Adipocyte (in vitro differentiated cells): ENCODE data around the gene TAF7L.
A peak's percentile ranks its signal among the peaks of the same experiment; 100 is the strongest.
"Not testable (repeated sequence)": the region's sequence is repeated elsewhere in the genome, so short reads cannot be mapped to it uniquely, and the experiment has no call there.

Experiments
- DNase-seq: peaks from one replicate; pipeline ENCODE4 v3.0.0-alpha.2; 2015; ENCODE audit warnings: low read depth
- H3K27me3 ChIP-seq: replicated peaks from 2 replicates; pipeline ENCODE4 v1.7.0; 2013; ENCODE audit warnings: mild to moderate bottlenecking, low read length, moderate library complexity; ENCODE audit not compliant: control insufficient read depth, insufficient read depth
- H3K36me3 ChIP-seq: 2 replicates; pipeline ENCODE4 v1.7.0; 2013; ENCODE audit warnings: low read length, mild to moderate bottlenecking, moderate library complexity; ENCODE audit not compliant: control insufficient read depth, insufficient read depth, severe bottlenecking
- H3K4me1 ChIP-seq: 2 replicates; pipeline ENCODE4 v1.7.0; 2013; ENCODE audit warnings: mild to moderate bottlenecking, low read length, moderate library complexity; ENCODE audit not compliant: control insufficient read depth, insufficient read depth
- H3K4me3 ChIP-seq: 2 replicates; pipeline ENCODE4 v1.7.0; 2013; ENCODE audit warnings: mild to moderate bottlenecking, low read length, moderate library complexity
- H3K9ac ChIP-seq: 2 replicates; pipeline ENCODE4 v1.7.0; 2013; ENCODE audit warnings: mild to moderate bottlenecking, low read length, moderate library complexity
- H3K9me3 ChIP-seq: 2 replicates; pipeline ENCODE4 v1.7.0; 2013; ENCODE audit warnings: mild to moderate bottlenecking, low read length, moderate library complexity; ENCODE audit not compliant: control insufficient read depth

The TAF7L gene

DNA sequence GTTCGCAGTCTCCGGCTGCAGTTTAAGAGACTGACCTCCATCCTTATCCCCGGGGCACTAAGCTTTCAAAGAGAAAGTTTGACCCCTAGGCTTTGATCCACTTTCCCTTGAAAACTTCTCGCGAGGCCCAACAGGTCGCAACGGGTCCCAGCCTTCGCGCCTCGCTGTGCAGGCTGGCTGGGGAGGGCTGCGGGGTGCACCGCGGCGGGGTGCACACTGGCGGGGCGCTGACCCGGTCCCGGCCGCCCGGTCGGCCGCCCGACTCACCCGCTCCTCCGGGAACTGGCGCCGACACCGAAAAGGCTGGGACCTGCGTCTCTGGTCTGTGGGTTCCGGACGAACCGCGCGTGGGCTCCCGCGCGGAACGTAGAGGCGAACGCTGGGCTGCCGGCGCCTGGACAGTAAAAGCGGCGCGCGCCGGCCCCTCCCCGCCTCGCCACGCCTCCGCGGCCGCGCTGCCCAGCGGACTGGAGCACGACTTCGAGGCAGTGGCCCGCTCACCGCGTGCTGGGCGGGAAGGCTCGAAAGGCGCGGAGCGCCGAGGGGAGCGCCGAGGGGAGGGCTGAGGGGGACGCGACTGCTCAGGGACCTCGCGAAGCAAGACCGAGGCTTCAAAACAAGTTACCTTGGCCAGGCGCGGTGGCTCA is at the start of gene TAF7L:
Gene TAF7L, minus strand, starts transcription at position 378 of the 647 bp plus-strand sequence. CDS start 3,791 bp downstream, outside the sequence.
- H3K9ac ChIP-seq, result no peak within 1 kb of the TSS
- DNase-seq, result peak; percentile 29
- H3K36me3 ChIP-seq, result no peaks in the 10 kb centered on the region
- H3K4me3 ChIP-seq, result peak within 1 kb of the TSS; percentile 65
- H3K9me3 ChIP-seq, result no peaks in the 10 kb centered on the region
- H3K27me3 ChIP-seq, result peaks cover 14% of the 10 kb centered on the region
- H3K4me1 ChIP-seq, result no peaks in the 10 kb centered on the region

DNA sequence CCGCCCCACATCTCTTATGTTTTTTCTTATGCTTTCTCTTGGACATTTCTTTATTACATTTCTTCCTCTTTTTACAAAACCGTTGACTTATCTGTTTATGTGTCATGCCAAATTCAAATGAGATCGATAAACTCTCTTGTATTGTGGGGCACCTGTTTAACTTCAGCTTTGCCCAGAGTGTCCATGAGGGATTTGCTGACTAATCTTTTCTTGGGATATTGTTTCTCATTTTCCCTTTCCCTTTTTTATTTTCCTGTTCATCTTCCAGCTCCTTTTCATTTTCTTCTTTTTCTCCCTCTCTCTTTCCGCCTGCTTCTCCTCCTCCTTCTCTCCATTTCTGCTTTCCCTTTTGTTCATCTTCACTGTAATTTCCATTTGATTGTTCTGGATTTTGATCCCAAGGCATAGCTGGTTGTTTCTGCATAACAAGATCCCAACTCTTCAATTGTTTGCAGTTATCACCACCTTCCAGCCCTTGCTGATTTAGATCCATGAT is 46.7 kb upstream of the TAF7L start:
- Histone ChIP-seq H3K9me3 (peaks cover 7% of the 10 kb centered on the region), H3K27me3 (no peaks in the 10 kb centered on the region), H3K4me1 (peaks cover 4% of the 10 kb centered on the region), H3K9ac (no peak overlapping the region), H3K36me3 (no peaks in the 10 kb centered on the region), H3K4me3 (no peak overlapping the region)
- no peak for DNase-seq

- DNase-seq, H3K4me1 ChIP-seq, H3K9ac ChIP-seq, H3K4me3 ChIP-seq, H3K36me3 ChIP-seq, H3K27me3 ChIP-seq, H3K9me3 ChIP-seq: not testable (repeated sequence)
Observed at GRCh38 chrX:101334310-101334709, 43.2 kb upstream of the TAF7L start.

DNA sequence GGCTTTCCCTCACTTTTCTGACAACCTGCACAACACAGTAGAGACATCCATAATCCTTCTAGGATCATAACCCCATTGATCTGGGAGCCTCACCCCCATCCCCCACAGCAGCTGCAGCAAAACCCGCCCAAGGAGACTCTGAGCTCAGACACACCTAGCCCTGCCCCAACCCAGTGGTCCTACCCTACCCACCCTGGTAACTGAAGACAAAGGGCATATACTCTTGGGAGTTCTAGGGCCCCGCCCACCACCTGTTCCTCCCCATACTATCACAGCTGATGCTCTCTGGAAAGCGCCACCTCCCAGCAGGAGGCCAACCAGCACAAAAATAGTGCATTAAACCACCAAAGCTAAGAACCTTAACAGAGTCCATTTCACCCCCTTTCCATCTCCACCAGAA is 35.5 kb upstream of the TAF7L start:
- not testable (repeated sequence) for DNase-seq, H3K4me1 ChIP-seq, H3K4me3 ChIP-seq, H3K27me3 ChIP-seq, H3K36me3 ChIP-seq, H3K9me3 ChIP-seq, H3K9ac ChIP-seq

GRCh38 chrX:101303790-101304189 is 12.7 kb upstream of the TAF7L start:
- peaks cover 3% of the 10 kb centered on the region for H3K9me3 ChIP-seq
- no peak overlapping the region for H3K9ac ChIP-seq
- no peak for DNase-seq
- no peaks in the 10 kb centered on the region for H3K36me3 ChIP-seq
- peaks cover 7% of the 10 kb centered on the region for H3K27me3 ChIP-seq
- H3K4me3 ChIP-seq, result no peak overlapping the region
- no peaks in the 10 kb centered on the region for H3K4me1 ChIP-seq

DNA sequence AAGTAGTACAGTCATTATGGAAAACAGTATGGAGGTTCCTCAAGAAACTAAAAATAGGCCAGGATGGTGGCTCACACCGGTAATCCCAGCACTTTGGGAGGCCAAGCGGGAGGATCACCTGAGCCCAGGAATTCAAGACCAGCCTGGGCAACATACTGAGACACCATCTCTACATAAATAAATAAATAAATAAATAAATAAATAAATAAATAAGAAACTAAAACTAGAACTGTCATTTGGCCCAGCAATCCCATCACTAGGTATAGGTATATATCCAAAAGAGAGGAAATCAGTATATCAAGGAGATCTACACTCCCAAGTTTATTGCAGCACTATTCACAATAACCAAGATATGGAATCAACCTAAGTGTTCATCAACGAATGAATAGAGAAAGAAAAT is 4.5 kb upstream of the TAF7L start:
- H3K9me3 ChIP-seq, H3K9ac ChIP-seq, H3K4me1 ChIP-seq, H3K4me3 ChIP-seq, DNase-seq, H3K36me3 ChIP-seq, H3K27me3 ChIP-seq: not testable (repeated sequence)

DNA sequence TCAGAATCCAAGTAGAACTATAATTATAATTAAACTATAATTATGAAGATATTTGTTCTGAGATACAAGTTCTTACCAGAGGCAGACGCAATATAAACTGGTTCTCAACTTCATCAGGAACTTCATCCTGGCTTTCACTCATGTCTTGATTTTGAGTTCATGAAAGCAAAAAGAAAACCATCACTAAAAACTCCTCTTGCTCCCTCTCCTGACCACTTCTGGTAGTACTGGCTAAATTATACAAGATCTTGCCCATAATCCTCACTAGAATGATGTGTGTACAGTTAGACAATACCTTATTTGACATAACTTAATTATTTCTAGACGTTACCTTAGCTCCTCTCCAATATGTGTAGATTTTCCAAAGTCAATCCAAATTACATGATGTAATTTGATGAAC is 3.7 kb downstream of the TAF7L start:
- no peak overlapping the region for H3K9ac ChIP-seq
- peaks cover 11% of the 10 kb centered on the region for H3K27me3 ChIP-seq
- no peaks in the 10 kb centered on the region for H3K9me3 ChIP-seq
- H3K4me1 ChIP-seq, result no peaks in the 10 kb centered on the region
- H3K36me3 ChIP-seq, result no peaks in the 10 kb centered on the region
- peak; percentile 72 for DNase-seq
- no peak overlapping the region for H3K4me3 ChIP-seq

GRCh38 chrX:101276238-101276637 is 14.9 kb downstream of the TAF7L start:
- Histone ChIP-seq H3K9me3 (no peaks in the 10 kb centered on the region), H3K27me3 (peaks cover 4% of the 10 kb centered on the region), H3K9ac (no peak overlapping the region), H3K4me3 (no peak overlapping the region), H3K36me3 (no peaks in the 10 kb centered on the region), H3K4me1 (no peaks in the 10 kb centered on the region)
- DNase-seq, result no peak

GRCh38 chrX:101274198-101274597 is 16.9 kb downstream of the TAF7L start:
- Histone ChIP-seq H3K4me3 (no peak overlapping the region), H3K4me1 (no peaks in the 10 kb centered on the region), H3K9ac (no peak overlapping the region), H3K9me3 (peaks cover 4% of the 10 kb centered on the region), H3K27me3 (peaks cover 4% of the 10 kb centered on the region), H3K36me3 (no peaks in the 10 kb centered on the region)
- no peak for DNase-seq

DNA sequence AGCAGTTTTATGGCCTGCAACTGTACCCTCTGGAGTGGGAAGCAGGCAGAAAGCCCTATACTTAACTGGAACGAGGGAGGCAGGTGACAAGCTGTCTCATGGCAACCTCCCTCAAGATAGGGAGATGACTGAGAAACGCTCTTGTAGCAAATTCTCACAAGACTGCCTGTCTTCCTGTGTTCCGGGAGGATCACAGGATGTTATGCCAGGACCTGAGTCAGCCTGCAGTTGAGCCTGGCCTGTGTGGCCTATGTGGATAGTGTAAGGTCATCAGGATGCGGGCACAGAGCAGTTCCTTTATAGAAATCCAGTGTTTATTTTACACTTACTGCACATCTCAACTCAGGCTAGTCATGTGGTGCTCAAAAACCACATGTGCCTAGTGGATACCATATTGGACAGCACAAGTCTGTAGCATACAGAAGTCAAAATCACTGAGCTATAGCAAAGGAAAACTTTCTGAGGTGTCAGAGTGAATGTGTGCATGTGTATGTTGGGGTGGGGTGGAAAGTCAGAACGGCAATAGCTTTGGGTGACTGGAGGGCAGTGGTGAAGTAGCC is 25.2 kb downstream of the TAF7L start:
- H3K27me3 ChIP-seq, result no peaks in the 10 kb centered on the region

GRCh38 chrX:101263766-101264165 is 27.4 kb downstream of the TAF7L start:
- no peaks in the 10 kb centered on the region for H3K36me3 ChIP-seq
- H3K27me3 ChIP-seq, result no peaks in the 10 kb centered on the region
- H3K9me3 ChIP-seq, result no peaks in the 10 kb centered on the region
- peaks cover 18% of the 10 kb centered on the region for H3K4me1 ChIP-seq
- no peak overlapping the region for H3K9ac ChIP-seq
- no peak overlapping the region for H3K4me3 ChIP-seq
- DNase-seq, result peak; percentile 4

More for the DNA sequence above, 25.2 kb downstream of the TAF7L start:
- Histone ChIP-seq H3K4me1 (peaks cover 18% of the 10 kb centered on the region), H3K4me3 (no peak overlapping the region), H3K9ac (no peak overlapping the region), H3K9me3 (peaks cover 4% of the 10 kb centered on the region), H3K36me3 (no peaks in the 10 kb centered on the region)
- DNase-seq, result peak; percentile 11
